GM18511 (cell line): Measurements from ENCODE around the gene SRRM2.
"Not testable (repeated sequence)": the region's sequence is repeated elsewhere in the genome, so short reads cannot be mapped to it uniquely, and the experiment has no call there.

ENCODE experiments used
- ATAC-seq: cut with Tn5 transposase; IDR thresholded peaks from one replicate; pipeline ENCODE4 v1.9.1; 2021; ENCODE audit warnings: mild to moderate bottlenecking, moderate library complexity; ENCODE audit not compliant: unreplicated experiment

The SRRM2 gene

GRCh38 chr16:2713985-2714774 lies 38.3 kb upstream of the SRRM2 start:
- ATAC-seq, result no peak

- no peak for ATAC-seq
Observed at GRCh38 chr16:2715064-2715463, 37.4 kb upstream of the SRRM2 start.

GRCh38 chr16:2715519-2715918 lies 36.9 kb upstream of the SRRM2 start:
- ATAC-seq, result no peak

GRCh38 chr16:2715966-2716885 lies 36.2 kb upstream of the SRRM2 start:
- ATAC-seq, result no peak

GRCh38 chr16:2716948-2717347 lies 35.5 kb upstream of the SRRM2 start:
- ATAC-seq, result no peak

GRCh38 chr16:2717383-2718263 lies 34.8 kb upstream of the SRRM2 start:
- no peak for ATAC-seq

GRCh38 chr16:2719328-2720063 lies 32.9 kb upstream of the SRRM2 start:
- ATAC-seq, result no peak

- no peak for ATAC-seq
Observed at GRCh38 chr16:2720064-2720457, 32.4 kb upstream of the SRRM2 start, which contains the start of gene PRSS27. PRSS27 (minus strand) TSS chr16:2720224; CDS start chr16:2720160, 64 bp downstream.

GRCh38 chr16:2720719-2721633 lies 31.5 kb upstream of the SRRM2 start:
- peak; percentile 77 for ATAC-seq

GRCh38 chr16:2721634-2722173 lies 30.7 kb upstream of the SRRM2 start:
- ATAC-seq, result not testable (repeated sequence)

- no peak for ATAC-seq
Observed at GRCh38 chr16:2724088-2724676, 28.3 kb upstream of the SRRM2 start.

- ATAC-seq, result no peak
Observed at GRCh38 chr16:2724816-2725348, 27.6 kb upstream of the SRRM2 start.

GRCh38 chr16:2726923-2727322 lies 25.5 kb upstream of the SRRM2 start:
- ATAC-seq, result no peak

GRCh38 chr16:2728034-2728433 lies 24.4 kb upstream of the SRRM2 start:
- ATAC-seq, result no peak

- no peak for ATAC-seq
Observed at GRCh38 chr16:2734844-2735515, 17.5 kb upstream of the SRRM2 start.

- no peak for ATAC-seq
Observed at GRCh38 chr16:2736476-2737237, 15.8 kb upstream of the SRRM2 start.

GRCh38 chr16:2737238-2737605 lies 15.2 kb upstream of the SRRM2 start:
- no peak for ATAC-seq
